ENCODE data around the gene ARHGAP42. TPM values are rescaled to one million over a fixed set of nuclear protein-coding genes. Genes with fewer than 3 reads are reported as not detected.

ARHGAP42 gene
- total and polyA plus RNA-seq, 4 donors: 4.1 to 15.8 (median 10.9) TPM

DNA sequence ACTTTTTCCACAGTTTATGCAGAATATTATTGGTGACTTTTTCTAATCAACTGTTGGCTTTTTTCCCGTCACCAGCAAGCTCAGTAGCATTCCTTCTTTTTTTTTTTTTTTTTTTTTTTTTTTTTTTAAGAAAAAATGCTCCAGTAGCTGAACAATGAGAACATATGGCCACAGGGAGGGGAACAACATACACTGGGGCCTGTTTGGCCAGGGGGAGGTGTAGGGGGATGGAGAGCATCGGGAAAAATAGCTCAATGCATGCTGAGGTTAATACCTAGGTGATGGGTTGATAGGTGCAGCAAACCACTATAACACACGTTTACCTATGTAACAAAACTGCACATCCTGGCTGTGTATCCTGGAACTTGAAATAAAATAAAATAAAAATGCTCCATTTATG lies 82.5 kb downstream of the ARHGAP42 start:
- ATAC-seq (ENCODE audit: low FRiP score) (no peak), DNase-seq (no peak)
- Histone ChIP-seq H3K4me1 (ENCODE audit: control insufficient read depth in 1 of 2, insufficient read depth in 2 of 2, low read length in 2 of 2) (no peaks in the 10 kb centered on the region), H3K9me3 (ENCODE audit: control insufficient read depth, low read length) (no peaks in the 10 kb centered on the region), H3K36me3 (ENCODE audit: control insufficient read depth in 1 of 2, insufficient read depth in 2 of 2, low read length in 1 of 2) (peaks cover 0 to 2% of the 10 kb centered on the region in 2 donors), H3K4me3 (ENCODE audit: low read length in 2 of 2) (no peak overlapping the region), H3K27ac (ENCODE audit: low read depth in 1 of 2, low read length in 2 of 2) (no peak overlapping the region), H3K27me3 (ENCODE audit: control insufficient read depth in 1 of 2, insufficient read depth in 2 of 2, low read length in 1 of 2) (no peaks in the 10 kb centered on the region)
- 73 to 85% methylated on average over 3 of the region's 3 CpGs for WGBS, 2 donors
- intact Hi-C loops (cut with DNase I): no loop called here

DNA sequence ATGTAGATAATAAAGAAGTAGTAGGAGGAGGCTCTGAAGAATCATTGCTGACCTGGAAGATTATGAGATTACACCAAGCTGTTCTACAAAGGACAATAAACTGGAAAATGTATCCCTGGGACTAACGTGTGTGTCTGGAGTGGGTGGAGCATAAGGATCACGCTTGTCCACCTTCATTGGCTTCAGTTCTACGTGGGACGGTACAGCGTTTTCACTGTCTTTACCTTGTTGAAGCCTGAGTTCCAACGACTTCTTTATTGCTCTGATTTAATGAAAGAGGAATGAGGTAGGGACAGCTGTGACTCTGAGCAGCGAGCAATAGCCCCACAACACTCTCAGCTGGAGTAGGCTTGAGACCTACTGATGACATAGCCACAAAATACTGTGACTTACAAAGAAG lies 87.0 kb downstream of the ARHGAP42 start:
- Histone ChIP-seq H3K4me3 (ENCODE audit: low read length in 2 of 2) (no peak overlapping the region), H3K4me1 (ENCODE audit: control insufficient read depth in 1 of 2, insufficient read depth in 2 of 2, low read length in 2 of 2) (no peaks in the 10 kb centered on the region), H3K27me3 (ENCODE audit: control insufficient read depth in 1 of 2, insufficient read depth in 2 of 2, low read length in 1 of 2) (no peaks in the 10 kb centered on the region), H3K9me3 (ENCODE audit: control insufficient read depth, low read length) (no peaks in the 10 kb centered on the region), H3K36me3 (ENCODE audit: control insufficient read depth in 1 of 2, insufficient read depth in 2 of 2, low read length in 1 of 2) (peaks cover 0 to 2% of the 10 kb centered on the region in 2 donors), H3K27ac (ENCODE audit: low read depth in 1 of 2, low read length in 2 of 2) (no peak overlapping the region)
- intact Hi-C loops (cut with DNase I): no loop called here
- no peak for DNase-seq
- WGBS, 2 donors: 89 to 92% methylated on average over 7 of the region's 7 CpGs
- no peak for ATAC-seq (ENCODE audit: low FRiP score)

DNA sequence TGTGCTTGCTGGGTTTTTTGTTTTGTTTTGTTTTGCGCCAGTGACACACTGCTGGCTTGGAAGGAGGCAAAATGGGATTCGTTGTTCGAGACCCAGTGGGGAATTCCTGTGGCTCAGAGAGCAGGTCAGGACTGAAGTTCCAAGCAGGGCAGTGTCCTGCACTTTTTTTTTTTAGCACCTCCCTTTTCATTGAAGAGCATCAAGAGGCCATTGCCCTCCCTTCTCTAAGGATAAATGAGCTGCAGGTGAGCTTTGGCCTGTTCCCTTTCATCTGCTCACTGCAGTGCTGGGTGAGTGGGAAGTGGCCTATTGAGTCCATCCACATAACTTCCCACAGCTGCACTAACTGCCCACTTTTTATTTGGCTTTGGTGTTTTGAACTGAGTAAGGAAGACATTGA lies 87.8 kb downstream of the ARHGAP42 start:
- intact Hi-C loops (cut with DNase I): no loop called here

DNA sequence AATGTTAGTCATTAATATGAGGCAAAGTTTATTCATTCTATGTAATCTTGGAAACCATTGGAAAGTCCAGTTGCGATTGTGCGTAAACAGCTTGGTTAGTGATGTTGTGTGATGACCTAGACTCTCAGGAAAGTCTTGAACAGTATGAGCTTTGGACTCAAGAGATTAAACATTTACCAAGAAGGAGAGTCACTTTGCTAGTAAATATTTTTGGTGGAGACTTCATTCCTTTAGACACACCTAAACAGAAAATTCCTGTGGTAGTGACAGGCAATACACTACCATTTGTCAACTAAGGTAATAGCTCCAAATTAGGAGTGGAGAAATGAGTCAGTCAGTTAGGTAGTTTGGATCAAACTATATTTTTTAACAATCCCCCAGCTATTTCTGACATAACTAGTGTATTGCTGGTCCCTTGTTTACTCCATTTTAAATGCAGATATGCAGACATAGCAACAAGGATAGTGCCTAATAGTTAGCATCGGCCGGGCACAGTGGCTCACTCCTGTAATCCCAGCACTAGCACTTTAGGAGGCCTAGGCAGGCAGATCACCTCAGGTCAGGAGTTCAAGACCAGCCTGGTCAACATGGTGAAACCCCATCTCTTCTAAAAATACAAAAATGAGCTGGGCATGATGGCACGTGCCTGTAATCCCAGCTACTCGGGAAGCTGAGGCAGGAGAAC lies 89.3 kb downstream of the ARHGAP42 start:
- 58 to 69% methylated on average over 6 of the region's 6 CpGs for WGBS, 2 donors
- intact Hi-C loops (cut with DNase I): no loop called here
- no peak overlapping the region for H3K27ac ChIP-seq (ENCODE audit: low read depth in 1 of 2, low read length in 2 of 2)

More for the DNA sequence above, 87.8 kb downstream of the ARHGAP42 start:
- ATAC-seq (ENCODE audit: low FRiP score) (no peak), DNase-seq (no peak)
- H3K4me1 ChIP-seq (ENCODE audit: control insufficient read depth in 1 of 2, insufficient read depth in 2 of 2, low read length in 2 of 2): no peaks in the 10 kb centered on the region
- no peak overlapping the region for H3K27ac ChIP-seq (ENCODE audit: low read depth in 1 of 2, low read length in 2 of 2)
- peaks cover 0 to 2% of the 10 kb centered on the region in 2 donors for H3K36me3 ChIP-seq (ENCODE audit: control insufficient read depth in 1 of 2, insufficient read depth in 2 of 2, low read length in 1 of 2)
- WGBS, 2 donors: 76 to 89% methylated on average over 3 of the region's 3 CpGs
- H3K9me3 ChIP-seq (ENCODE audit: control insufficient read depth, low read length): no peaks in the 10 kb centered on the region
- no peaks in the 10 kb centered on the region for H3K27me3 ChIP-seq (ENCODE audit: control insufficient read depth in 1 of 2, insufficient read depth in 2 of 2, low read length in 1 of 2)
- H3K4me3 ChIP-seq (ENCODE audit: low read length in 2 of 2): no peak overlapping the region

DNA sequence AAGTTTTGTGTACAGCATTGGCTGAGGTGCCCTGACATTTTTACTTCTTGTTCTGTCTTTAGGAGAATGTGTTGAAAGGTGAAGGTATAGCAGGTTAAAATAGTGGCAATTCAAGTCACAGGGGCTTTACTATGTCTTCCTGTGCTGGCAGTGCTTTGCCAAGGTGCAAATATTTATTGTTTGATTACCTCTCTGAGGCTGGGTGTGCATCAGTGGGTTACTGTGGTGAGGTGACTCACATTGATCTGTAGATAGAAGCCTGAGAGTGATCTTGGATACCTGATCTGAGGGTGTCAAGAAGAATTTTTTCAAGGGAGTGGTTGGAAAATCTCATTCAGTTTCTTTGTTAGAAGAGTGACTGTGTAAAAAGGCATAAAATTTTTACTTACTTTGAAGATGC lies 90.0 kb downstream of the ARHGAP42 start:
- DNase-seq (no peak), ATAC-seq (ENCODE audit: low FRiP score) (no peak)
- no peak overlapping the region for H3K27ac ChIP-seq (ENCODE audit: low read depth in 1 of 2, low read length in 2 of 2)
- H3K9me3 ChIP-seq (ENCODE audit: control insufficient read depth, low read length): no peaks in the 10 kb centered on the region
- intact Hi-C loops (cut with DNase I): no loop called here
- H3K4me3 ChIP-seq (ENCODE audit: low read length in 2 of 2): no peak overlapping the region
- H3K36me3 ChIP-seq (ENCODE audit: control insufficient read depth in 1 of 2, insufficient read depth in 2 of 2, low read length in 1 of 2): peaks cover 0 to 2% of the 10 kb centered on the region in 2 donors
- no peaks in the 10 kb centered on the region for H3K27me3 ChIP-seq (ENCODE audit: control insufficient read depth in 1 of 2, insufficient read depth in 2 of 2, low read length in 1 of 2)
- no peaks in the 10 kb centered on the region for H3K4me1 ChIP-seq (ENCODE audit: control insufficient read depth in 1 of 2, insufficient read depth in 2 of 2, low read length in 2 of 2)

More for the DNA sequence above, 89.3 kb downstream of the ARHGAP42 start:
- H3K9me3 ChIP-seq (ENCODE audit: control insufficient read depth, low read length): no peaks in the 10 kb centered on the region
- H3K4me3 ChIP-seq (ENCODE audit: low read length in 2 of 2): no peak overlapping the region
- ATAC-seq (ENCODE audit: low FRiP score) (peak; percentile 36), DNase-seq (no peak)
- no peaks in the 10 kb centered on the region for H3K27me3 ChIP-seq (ENCODE audit: control insufficient read depth in 1 of 2, insufficient read depth in 2 of 2, low read length in 1 of 2)
- H3K4me1 ChIP-seq (ENCODE audit: control insufficient read depth in 1 of 2, insufficient read depth in 2 of 2, low read length in 2 of 2): no peaks in the 10 kb centered on the region
- H3K36me3 ChIP-seq (ENCODE audit: control insufficient read depth in 1 of 2, insufficient read depth in 2 of 2, low read length in 1 of 2): peaks cover 0 to 2% of the 10 kb centered on the region in 2 donors

DNA sequence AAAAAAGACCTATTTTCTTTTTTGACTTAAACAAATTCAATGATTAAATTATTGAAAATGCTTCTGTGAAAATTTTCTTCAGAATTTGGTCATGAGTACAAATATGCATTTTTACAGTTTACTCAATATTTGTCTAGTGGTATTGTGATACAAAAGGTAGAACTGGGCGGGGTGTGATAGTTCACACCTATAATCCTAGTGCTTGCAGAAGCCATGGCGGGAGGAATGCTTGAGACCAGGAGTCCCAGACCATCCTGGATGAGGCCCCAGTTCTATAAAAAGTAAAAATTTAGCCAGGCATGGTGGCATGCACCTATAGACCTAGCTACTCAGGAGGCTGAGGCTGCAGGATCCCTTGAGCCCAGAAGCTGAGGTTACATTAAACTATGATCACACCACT lies 90.6 kb downstream of the ARHGAP42 start:
- Histone ChIP-seq H3K4me3 (ENCODE audit: low read length in 2 of 2) (no peak overlapping the region), H3K4me1 (ENCODE audit: control insufficient read depth in 1 of 2, insufficient read depth in 2 of 2, low read length in 2 of 2) (no peaks in the 10 kb centered on the region), H3K27ac (ENCODE audit: low read depth in 1 of 2, low read length in 2 of 2) (no peak overlapping the region), H3K9me3 (ENCODE audit: control insufficient read depth, low read length) (no peaks in the 10 kb centered on the region), H3K36me3 (ENCODE audit: control insufficient read depth in 1 of 2, insufficient read depth in 2 of 2, low read length in 1 of 2) (no peaks in the 10 kb centered on the region), H3K27me3 (ENCODE audit: control insufficient read depth in 1 of 2, insufficient read depth in 2 of 2, low read length in 1 of 2) (no peaks in the 10 kb centered on the region)
- WGBS, 2 donors: 95 to 97% methylated on average over 2 of the region's 2 CpGs
- ATAC-seq (ENCODE audit: low FRiP score): no peak
- DNase-seq: no peak
- intact Hi-C loops (cut with DNase I): no loop called here

DNA sequence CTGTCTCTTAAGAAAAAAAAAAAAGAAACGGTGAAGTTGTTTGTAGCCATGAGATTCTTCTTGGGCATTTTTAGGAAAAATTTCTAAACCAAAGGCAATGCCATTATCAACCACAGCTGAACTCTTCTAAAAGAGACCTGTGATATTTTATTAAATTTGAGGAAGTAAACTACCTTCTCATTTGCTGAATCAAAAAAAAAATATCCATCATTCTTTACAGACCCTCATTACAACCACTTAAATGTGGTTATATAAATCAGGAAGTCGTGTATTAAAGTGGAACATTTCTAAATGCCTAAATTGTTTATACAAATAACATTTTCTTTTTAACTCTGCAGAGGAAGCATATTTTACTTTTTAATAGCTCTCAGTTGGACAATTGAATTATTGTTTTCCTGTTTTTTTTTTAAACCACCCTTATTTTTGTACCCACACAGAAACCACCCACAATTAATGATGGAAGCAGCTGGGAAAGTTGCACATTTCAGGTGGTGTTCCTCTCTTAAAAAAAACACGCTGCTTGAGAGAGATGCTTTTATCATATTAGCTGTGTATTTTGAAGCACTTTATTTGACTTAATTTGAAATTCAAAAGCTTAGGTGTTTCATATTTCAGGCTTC lies 91.2 kb downstream of the ARHGAP42 start:
- H3K4me1 ChIP-seq (ENCODE audit: control insufficient read depth in 1 of 2, insufficient read depth in 2 of 2, low read length in 2 of 2): no peaks in the 10 kb centered on the region
- H3K9me3 ChIP-seq (ENCODE audit: control insufficient read depth, low read length): no peaks in the 10 kb centered on the region
- 20 to 37% methylated on average over 3 of the region's 3 CpGs for WGBS, 2 donors
- no peak overlapping the region for H3K4me3 ChIP-seq (ENCODE audit: low read length in 2 of 2)
- H3K27me3 ChIP-seq (ENCODE audit: control insufficient read depth in 1 of 2, insufficient read depth in 2 of 2, low read length in 1 of 2): no peaks in the 10 kb centered on the region
- DNase-seq (no peak), ATAC-seq (ENCODE audit: low FRiP score) (no peak)
- no peak overlapping the region for H3K27ac ChIP-seq (ENCODE audit: low read depth in 1 of 2, low read length in 2 of 2)
- H3K36me3 ChIP-seq (ENCODE audit: control insufficient read depth in 1 of 2, insufficient read depth in 2 of 2, low read length in 1 of 2): no peaks in the 10 kb centered on the region
- intact Hi-C loops (cut with DNase I): no loop called here

DNA sequence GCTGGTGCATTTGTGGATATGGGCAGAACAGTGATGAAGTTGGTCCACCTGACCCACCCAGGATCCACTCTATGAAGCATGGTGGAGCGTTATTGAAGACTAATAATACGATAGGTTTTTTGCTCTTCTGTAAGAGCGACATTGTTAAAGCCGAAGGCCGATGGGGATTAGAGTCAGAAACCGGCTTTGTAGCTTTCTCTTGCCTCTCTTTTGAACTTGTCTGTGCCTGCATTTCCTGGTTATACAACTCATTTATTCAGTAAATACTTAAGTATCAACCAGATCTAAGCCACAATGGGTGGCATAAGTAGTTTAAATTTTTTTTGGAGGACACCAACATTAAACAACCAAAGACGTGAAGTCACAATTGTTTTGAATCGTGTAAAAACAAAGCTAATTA lies 93.4 kb downstream of the ARHGAP42 start:
- H3K4me3 ChIP-seq (ENCODE audit: low read length in 2 of 2): no peak overlapping the region
- no peaks in the 10 kb centered on the region for H3K27me3 ChIP-seq (ENCODE audit: control insufficient read depth in 1 of 2, insufficient read depth in 2 of 2, low read length in 1 of 2)
- DNase-seq (no peak), ATAC-seq (ENCODE audit: low FRiP score) (no peak)
- H3K27ac ChIP-seq (ENCODE audit: low read depth in 1 of 2, low read length in 2 of 2): no peak overlapping the region
- H3K4me1 ChIP-seq (ENCODE audit: control insufficient read depth in 1 of 2, insufficient read depth in 2 of 2, low read length in 2 of 2): no peaks in the 10 kb centered on the region
- no peaks in the 10 kb centered on the region for H3K36me3 ChIP-seq (ENCODE audit: control insufficient read depth in 1 of 2, insufficient read depth in 2 of 2, low read length in 1 of 2)
- WGBS, 2 donors: 86 to 91% methylated on average over 8 of the region's 8 CpGs
- intact Hi-C loops (cut with DNase I): no loop called here
- no peaks in the 10 kb centered on the region for H3K9me3 ChIP-seq (ENCODE audit: control insufficient read depth, low read length)
